HG03469 (cell line): ENCODE measurements around the gene CEP128.

Experiments used
- ATAC-seq: cut with Tn5 transposase; IDR thresholded peaks from one replicate; pipeline ENCODE4 v1.9.1; 2021; ENCODE audit warnings: mild to moderate bottlenecking, moderate library complexity, moderate number of reproducible peaks; ENCODE audit not compliant: unreplicated experiment

CEP128 gene

DNA sequence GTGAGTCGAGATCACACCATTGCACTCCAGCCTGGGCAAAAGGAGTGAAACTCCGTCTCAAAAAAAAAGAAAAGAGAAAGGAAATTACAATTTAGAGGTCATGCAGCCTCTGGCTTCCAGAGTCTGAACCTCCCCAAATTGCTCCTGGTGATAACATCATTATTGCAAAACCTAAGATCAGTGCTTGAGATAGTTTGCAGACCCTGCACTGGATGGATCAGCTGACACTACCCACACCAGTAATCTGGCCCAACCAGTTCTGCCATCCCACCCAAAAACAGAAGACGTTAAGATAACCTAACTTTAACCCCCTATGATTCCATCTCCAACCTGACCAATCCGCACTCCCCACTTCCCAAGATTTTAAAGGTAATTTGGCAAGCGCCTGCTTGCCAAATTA is 376.5 kb downstream of the CEP128 start:
- ATAC-seq = no peak

DNA sequence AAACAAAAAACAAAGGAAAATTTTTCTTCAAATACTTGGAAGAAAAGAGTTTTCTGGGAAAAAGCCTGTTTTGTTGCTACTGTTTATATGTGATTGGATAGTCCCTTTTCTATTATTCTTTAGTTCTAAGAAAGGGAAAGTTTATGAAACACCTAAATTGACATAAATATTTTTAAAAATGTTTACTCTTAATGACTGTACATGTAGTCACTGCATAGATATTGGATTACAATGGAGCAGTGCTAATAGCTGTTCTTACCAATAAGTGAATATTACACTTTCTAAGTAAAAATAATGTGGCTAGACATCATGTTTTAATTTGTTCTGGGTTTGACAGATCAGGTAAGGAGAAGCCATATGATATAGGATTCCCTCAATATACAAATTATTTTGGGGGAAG is 377.5 kb downstream of the CEP128 start:
- ATAC-seq = no peak

DNA sequence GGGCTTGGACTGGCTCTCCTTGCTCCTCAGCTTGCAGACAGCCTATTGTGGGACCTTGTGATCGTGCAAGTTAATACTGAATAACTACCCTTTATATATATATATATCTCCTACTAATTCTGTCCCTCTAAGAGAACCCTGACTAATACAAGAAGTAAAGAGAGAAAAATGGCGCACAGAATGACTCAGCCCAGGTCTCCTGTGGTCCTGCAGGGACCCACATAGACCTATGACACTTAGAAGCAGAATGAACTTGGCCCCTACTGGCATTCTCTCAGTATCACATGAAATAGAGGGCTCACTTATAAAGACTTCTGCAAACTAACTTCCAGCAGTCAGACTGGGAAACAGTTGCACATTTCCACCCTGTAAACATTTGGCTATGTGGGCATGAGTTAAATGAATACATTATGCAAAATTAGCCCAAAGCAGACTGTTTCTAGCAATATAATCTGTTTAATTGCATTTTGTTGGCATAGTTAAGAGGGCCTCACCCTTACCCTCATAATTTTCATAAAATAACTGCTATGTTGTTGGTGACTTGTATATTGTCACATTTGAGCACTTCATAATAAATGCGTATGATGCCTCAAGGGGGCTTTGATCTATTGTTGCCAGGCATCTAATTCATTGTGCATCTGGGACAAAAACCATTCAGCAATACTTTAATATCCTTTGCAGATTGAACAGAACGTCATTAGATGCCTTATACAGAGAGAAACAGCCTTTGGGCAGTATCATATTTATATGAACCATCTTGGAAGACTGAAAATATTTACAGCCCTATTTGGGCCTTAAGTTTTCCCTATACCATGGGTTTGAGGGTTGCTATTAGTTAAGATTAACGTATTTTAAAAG is 380.5 kb downstream of the CEP128 start:
- ATAC-seq = peak; percentile 99

DNA sequence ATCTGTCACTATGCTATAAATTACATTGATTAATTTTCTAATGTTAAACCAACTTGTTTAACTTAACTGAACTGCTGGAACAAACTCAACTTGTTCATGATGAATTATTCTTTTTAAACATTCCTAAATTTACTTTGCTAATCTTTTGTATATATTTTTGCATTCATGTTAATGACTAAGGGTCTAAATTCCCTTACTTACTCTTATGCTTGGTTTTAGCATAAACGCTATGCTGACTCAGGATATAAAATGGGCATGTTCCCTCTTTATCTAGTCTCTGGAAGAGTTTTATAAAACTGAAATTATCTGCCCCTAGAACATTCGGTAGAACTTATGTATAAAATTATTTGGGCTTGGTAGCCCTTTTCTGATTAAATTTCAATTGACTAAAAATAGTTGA is 387.4 kb downstream of the CEP128 start:
- no peak for ATAC-seq

DNA sequence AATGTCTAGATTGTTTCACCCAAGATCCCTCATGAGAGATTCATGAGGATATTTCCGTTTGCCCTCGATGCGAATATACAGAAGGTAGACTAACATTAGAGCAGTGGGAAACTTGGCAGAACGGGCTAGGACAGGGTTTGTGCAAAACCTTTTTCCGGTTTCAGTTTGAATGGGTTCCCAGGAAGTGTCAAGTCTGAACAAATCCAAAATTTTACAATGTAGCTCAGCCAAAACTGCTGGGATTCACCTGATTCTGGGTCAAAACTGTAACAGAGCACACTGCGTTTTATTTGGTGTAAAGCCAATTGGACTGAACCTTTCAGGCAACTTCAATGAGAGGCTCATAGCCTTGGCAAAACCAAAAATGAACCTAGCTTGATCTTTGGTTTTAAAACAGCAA is 392.4 kb downstream of the CEP128 start:
- no peak for ATAC-seq

DNA sequence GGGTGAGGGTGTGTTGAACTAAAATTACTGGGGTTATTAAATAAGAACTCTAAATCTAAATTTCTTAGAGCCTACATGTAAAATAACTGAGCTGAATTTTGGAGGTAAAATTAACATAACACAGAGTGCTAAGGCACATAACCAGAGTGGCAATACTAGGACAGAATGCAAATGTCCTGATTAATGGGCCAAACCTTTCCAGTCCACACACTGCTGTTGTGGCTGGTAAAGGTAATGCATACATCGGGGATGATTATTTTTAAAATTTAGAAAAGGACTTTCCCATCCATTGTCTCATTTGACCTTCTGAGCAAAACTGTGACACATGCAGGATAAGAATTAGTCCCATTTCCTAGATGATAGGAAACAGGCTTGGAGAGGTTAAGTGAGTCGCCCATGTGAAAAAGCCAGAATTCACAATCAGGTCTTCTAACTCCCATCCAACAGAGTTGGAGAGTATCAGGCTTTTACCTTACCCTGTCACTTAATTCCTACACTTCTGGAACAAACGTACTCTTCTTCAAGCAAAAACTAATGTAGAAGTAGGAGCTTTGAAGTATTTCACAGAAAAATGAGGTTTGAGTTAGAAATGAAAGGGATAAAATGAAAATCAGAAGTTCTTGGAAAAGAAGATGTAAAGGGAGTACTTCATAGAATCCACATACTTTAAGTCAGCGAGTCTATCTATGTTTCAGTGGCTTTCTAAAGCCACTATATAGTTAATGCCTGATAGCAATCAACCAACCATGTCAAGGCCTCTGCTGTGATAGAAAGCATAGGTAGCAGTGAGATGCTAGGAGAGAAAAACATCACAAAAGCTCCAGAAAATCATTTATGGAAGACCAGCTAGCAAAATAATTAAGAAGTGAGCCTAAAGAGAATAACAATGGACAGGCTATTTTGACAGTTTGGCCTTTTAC is 395.3 kb downstream of the CEP128 start:
- no peak for ATAC-seq

DNA sequence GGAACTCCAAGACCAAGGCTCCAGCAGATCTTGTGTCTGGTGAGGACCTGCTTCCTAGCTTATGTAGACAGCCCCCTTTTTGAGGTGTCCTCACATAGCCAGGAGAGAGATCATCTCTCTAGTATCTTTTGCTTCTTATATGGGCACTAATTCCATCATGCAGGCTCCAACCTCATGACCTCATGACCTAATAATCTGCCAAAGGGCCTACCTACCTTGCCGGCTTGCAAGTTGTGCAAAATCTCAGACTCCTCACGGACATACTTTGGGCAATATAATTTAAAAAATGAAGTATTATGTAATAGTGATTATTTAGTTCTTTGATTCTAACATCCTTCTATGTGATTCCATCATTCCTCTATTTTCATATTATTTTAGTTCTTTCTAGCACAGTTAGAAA is 397.2 kb downstream of the CEP128 start:
- no peak for ATAC-seq

DNA sequence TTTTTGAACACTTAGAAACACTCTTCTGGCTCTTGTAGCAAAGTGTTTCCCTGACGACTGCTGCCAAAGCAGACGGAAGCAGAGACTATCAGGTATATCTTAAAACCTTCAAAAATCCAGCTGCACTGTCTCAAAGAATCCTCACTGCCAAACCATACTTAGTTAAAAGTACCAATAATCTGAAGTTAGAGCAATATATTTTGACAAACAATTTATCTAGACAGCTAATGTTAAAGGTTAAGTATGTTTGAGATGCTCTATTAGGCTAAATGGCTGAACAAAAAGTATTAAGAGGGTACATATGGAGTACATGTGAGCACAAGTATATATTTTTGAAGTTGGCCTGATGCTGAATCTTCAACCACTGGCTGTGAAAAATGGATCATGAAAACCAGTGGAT is 398.3 kb downstream of the CEP128 start:
- no peak for ATAC-seq

DNA sequence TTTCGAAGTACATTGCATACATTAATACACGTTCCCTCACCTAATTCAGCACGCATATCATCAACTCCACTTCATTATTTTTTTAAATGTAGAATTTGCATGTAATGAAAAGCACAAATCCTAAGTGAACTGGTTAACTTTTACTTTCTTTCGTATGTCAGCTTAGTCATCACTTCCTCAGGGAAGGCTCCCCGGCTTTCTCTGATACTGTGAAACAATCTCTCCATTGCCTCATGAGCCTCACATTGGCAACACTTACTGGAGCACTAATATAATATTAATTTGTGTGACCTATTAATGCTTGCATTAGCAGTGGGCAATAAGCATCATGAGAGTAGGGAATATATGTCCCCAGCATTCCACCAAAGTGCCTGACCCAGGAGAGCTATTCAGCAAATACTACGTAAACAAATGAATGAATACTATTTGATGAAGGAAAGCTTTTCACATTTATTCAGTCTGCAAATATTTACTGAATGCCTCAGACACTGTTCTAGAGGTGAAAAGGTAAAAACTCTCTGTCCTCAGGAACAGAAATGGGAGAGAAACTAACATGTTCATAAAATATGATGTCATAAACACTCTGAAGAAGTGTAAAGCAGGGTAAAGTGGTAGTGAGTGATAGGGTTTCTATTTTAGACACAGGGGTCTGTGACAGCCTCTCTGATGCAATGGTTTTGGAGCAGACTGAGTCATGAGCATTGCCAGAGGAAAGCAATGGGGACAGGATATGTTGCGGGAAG is 402.7 kb downstream of the CEP128 start:
- ATAC-seq = no peak

DNA sequence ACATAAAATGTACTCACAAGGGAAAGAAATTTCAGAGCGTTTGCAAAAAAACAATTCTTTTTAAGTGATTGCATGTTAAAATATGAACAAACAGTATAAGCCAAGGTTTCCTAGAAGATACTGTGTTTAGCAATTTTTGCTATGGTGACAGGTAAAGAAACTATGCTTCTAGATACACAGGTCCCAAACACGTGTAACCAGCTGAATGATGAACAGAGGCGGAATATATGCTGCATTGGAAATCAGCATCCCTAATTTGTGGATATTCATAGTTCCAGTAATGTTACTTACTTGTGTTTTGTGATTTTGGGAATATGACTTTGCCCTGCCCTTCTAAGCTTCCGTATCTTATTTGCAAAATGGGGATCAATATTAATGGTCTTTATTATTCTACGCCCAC is 403.9 kb downstream of the CEP128 start:
- no peak for ATAC-seq

DNA sequence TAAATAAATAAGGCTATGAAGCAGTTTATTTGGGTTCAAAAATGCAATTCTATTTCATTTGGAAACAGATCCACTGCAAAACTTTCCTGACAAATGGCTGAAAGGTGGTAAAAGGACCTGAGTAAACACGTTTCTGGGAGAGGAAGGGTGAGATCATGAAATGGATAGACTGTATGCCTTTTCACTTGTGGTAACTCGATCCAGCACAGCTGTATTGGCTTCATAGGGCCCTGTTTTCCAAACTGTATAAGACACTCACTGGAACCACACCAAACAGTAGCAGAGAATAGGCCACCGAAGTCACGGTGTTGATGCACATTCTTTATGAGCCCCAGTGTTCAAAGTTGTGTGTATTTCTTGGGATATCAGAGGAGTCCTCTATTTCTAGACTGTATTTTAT is 405.1 kb downstream of the CEP128 start:
- no peak for ATAC-seq

DNA sequence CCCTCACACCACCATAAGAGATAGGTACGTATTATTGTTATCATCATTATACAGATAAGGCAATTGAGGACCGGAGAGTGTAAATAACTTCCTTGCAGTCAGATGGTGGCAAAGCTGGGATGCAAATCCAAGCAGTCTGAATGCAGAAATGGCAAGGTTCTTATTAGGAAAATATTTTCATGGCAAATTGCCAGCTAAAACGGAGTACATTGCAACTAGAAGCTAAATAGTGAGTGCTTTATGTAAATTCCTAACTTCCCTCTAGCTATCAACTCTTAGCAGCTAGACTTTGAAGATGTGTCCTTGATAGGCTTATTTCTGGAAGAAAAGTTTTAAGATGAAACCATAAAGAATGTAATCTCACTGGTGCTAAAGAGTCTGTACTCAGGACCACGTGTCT is 406.4 kb downstream of the CEP128 start:
- no peak for ATAC-seq

DNA sequence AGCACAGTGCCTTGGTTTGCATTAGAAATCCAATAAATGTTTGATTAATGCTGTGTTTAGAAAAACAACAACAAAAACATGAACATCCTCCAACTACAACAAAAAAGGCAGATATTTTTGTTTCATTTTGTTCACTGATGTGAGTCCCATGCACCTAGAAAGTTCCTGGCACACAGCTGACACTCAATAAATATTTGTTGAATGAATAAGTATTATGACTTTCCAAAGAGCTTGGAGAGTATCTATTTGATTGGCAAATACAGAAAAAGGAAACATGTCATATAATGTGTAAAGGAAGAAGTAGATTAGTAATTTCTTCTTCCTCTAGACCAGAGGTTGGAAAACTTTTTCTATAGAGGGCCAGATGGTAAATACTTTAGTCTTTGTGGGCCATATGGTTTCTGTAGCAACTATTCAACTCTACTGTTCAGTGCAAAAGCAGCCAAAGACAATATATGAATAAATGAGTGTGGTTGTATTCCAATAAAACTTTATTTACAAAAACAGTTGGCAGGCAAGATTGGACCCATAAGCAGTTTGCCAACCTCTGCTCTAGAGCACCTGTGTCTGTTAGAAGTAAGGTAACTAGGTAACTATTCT is 417.9 kb downstream of the CEP128 start:
- no peak for ATAC-seq

DNA sequence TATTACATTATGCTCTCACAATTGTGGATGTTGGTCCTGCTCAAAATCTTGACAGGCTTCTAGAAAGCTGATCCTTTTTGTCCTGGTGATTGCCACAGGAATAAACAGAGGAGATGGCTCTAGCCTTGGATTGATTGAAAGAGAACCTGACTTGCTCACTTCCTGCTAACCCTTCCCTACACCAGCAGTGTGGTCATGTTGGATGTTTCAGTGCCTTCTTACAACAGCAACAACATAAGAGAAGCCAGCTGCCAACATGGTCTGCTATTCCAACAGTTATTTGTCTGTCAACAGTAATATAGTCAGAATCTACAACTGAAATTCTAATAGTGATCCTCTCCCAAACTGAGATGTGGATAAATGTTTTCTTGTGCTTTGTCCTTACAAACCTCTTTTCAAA is 418.6 kb downstream of the CEP128 start:
- no peak for ATAC-seq

DNA sequence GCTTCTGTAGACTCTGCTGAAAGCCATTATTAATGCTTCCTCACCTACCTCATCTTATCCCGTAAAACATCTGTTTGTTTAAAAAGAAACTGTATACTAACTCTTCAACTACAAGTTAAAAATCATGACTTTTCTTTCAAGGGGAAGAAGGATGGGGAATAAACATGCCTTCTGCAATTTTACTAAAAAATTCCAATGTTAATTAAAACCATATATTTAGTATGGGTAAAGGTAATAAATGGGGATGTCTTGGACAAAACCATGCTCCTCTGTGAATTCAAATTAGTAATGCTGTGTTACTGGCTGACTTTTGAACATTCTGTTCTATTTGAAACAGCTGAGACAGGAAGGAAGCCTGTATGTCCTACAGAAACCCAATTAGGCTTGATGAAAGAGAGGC is 419.1 kb downstream of the CEP128 start:
- ATAC-seq = no peak

DNA sequence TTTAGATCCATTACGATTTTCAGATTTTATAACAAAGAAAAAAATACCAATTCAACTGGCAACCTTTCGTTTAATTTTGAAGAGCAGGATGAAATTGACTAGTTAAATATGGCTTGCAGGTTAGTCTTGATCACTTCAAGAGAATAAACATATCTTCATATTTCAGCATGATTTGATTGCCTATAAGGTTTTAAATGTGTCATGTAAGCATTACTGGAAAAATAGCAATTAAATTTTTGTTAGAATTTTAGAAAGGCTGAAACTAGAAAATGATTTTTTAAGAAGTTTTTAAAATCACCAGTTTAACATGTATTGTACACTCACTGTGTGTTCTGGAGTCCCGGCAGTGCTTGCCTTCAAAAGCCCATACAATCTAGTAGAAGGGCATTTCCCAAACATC is 420.1 kb downstream of the CEP128 start:
- no peak for ATAC-seq

DNA sequence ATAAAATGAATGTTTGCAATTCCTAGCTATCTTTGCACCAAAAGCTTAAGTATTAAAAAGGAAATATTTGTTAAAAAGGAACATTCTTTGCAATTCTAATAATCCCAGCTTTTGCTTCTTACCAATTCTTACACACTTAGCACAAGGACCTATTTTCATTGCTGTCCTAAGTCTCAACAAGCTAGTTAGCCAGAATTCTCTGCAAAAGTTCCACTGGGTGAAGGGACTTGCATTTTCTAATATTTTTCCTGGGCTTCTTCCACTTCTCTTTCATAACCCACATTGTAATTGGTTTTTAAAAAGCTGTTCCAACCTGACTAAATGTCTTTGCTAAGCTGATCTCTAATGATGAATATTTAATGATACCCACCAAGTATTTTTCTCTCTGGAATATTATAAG is 422.5 kb downstream of the CEP128 start:
- ATAC-seq = no peak

DNA sequence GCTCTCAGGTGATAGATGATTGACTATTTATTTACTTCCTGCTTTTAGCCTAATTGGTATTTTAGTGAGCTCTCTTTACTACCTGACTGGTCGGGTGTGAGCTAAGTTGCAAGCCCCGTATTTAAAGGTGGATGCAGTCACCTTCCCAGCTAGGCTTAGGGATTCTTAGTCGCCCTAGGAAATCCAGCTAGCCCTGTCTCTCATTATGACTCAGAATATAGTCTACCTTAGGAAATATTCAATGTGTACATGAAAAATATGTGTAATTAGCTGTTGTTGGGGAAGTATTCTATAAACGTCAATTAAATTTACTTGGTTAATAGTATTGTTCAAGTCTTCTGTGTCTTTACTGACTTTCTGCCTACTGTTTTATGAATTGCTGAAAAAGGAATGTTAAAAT is 423.4 kb downstream of the CEP128 start:
- no peak for ATAC-seq

DNA sequence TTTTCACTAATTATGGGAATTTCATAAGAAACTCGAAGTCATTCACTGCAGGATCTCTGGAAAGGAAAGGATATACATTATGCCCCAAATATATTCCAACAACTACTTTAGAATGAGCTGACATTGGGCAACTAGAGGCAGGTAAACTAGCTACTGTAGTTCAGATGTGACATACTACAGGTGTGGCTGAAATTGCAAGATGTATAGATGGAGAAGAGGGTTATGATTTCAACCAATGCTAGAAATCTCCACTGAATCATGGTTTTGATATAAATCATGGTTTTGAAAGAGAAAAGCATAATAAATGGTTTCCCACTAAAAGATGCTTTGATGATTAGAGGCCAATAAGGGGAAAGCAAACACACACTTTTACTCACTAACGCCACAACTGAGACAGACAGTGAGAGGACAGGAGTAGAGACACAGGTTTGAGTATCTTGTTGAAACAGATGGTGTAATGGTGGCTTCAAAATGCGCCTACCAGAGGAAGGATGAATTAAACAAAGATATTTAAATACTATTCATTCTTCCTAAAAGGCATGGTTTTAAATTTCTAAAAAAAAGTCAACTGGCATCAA is 434.2 kb downstream of the CEP128 start:
- no peak for ATAC-seq

DNA sequence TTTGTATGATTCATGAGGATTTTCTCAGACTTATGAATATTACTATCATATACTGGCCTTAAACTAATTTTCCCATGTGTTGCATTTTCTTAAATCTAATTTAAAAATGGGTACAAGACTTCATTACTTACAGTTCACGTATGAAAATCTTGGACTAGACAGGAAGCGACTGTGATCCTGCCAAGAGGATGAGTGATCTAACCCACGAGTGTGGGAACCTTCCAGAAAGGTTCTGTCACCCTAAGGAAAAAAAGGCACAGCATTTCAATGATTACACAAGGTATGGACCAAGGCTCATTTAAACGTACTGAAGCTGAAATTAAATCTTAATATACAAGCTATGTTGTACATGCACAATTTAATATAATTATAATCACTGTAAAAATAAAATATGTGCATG is 436.8 kb downstream of the CEP128 start:
- ATAC-seq = no peak

DNA sequence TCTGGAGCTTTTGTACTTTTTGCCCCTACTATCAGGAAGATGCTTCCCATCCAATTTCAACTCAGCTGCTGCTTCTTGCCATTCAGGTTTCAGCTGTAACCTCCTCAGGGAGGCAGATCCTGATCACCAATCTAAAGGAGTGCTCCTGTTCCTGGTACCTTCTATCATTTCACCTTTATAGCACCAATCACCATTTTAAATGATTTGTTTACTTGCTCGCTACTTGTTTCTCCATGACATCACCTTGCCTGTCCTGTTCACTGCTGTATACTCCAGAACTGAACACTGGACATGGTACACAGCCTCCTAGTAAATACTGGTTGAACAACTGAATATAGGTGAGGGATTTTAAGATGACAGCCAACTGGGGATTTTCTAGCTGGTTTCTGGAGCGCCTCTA is 443.0 kb downstream of the CEP128 start:
- no peak for ATAC-seq
